HG03439 (cell line): ENCODE measurements around the gene PIMREG.

ENCODE experiments used
- ATAC-seq: cut with Tn5 transposase; IDR thresholded peaks from one replicate; pipeline ENCODE4 v1.9.1; 2021; ENCODE audit warnings: mild to moderate bottlenecking, moderate library complexity; ENCODE audit not compliant: unreplicated experiment

Gene PIMREG

GRCh38 chr17:6460531-6461161 is 16.4 kb downstream of the PIMREG start:
- no peak for ATAC-seq

GRCh38 chr17:6461246-6461645 is 17.0 kb downstream of the PIMREG start:
- no peak for ATAC-seq

GRCh38 chr17:6461792-6462524 is 17.7 kb downstream of the PIMREG start:
- ATAC-seq = no peak

GRCh38 chr17:6462692-6463091 is 18.4 kb downstream of the PIMREG start:
- no peak for ATAC-seq

- no peak for ATAC-seq
These were observed 19.6 kb downstream of the PIMREG start for GRCh38 chr17:6463616-6464445.

GRCh38 chr17:6464446-6465041 is 20.3 kb downstream of the PIMREG start:
- ATAC-seq = no peak

- no peak for ATAC-seq
These were observed 21.1 kb downstream of the PIMREG start for GRCh38 chr17:6465206-6466003.

- no peak for ATAC-seq
These were observed 23.3 kb downstream of the PIMREG start for GRCh38 chr17:6467567-6467966.

- no peak for ATAC-seq
These were observed 24.0 kb downstream of the PIMREG start for GRCh38 chr17:6468051-6468790.

GRCh38 chr17:6470146-6470718 is 26.0 kb downstream of the PIMREG start:
- no peak for ATAC-seq

- ATAC-seq = no peak
These were observed 26.7 kb downstream of the PIMREG start for GRCh38 chr17:6470751-6471521.

- ATAC-seq = no peak
These were observed 27.5 kb downstream of the PIMREG start for GRCh38 chr17:6471531-6472465.

GRCh38 chr17:6472517-6472916 is 28.3 kb downstream of the PIMREG start:
- ATAC-seq = no peak

GRCh38 chr17:6473128-6473767 is 29.0 kb downstream of the PIMREG start:
- no peak for ATAC-seq

- no peak for ATAC-seq
These were observed 30.1 kb downstream of the PIMREG start for GRCh38 chr17:6474376-6474775.

GRCh38 chr17:6474906-6475305 is 30.7 kb downstream of the PIMREG start:
- no peak for ATAC-seq

GRCh38 chr17:6475411-6475810 is 31.2 kb downstream of the PIMREG start:
- ATAC-seq = no peak
